ENCODE data around the gene MUC20.

DNA sequence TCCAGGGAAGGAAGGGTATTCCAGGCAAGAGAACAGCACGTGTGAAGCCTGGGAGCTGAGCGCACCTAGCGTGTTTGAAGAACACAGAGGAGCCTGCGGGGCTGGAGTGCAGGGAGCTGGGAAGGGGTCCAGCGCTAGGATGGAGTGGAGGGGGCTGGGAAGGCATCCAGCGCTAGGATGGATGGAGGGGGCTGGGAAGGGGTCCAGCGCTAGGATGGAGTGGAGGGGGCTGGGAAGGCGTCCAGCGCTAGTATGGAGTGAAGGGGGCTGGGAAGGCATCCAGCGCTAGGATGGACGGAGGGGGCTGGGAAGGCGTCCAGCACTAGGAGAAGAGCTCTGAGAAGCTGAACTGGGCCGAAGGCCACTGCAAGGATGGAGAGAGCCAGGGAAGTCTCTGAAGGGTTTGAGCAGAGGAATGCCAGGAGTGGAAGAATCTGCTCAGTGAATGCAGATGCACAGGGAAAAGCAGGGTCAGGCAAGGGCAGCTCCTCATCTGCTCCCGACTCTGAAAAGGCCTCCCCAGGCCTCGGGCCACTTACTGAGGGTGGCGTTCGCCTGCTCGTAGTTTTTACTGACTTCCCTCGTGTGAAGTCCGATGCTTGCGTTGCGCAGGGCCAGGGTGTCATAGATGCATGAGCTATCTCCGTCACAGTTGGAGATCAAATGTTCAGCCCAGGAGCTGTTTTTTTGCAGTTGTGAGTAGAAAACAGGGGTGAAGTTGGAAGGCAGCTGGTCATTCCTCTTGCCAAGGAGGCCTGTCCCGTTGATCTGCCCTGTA is 39.8 kb downstream of the MUC20 start:
- TF ChIP-seq, protein P1, sequence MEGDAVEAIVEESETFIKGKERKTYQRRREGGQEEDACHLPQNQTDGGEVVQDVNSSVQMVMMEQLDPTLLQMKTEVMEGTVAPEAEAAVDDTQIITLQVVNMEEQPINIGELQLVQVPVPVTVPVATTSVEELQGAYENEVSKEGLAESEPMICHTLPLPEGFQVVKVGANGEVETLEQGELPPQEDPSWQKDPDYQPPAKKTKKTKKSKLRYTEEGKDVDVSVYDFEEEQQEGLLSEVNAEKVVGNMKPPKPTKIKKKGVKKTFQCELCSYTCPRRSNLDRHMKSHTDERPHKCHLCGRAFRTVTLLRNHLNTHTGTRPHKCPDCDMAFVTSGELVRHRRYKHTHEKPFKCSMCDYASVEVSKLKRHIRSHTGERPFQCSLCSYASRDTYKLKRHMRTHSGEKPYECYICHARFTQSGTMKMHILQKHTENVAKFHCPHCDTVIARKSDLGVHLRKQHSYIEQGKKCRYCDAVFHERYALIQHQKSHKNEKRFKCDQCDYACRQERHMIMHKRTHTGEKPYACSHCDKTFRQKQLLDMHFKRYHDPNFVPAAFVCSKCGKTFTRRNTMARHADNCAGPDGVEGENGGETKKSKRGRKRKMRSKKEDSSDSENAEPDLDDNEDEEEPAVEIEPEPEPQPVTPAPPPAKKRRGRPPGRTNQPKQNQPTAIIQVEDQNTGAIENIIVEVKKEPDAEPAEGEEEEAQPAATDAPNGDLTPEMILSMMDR (IDR thresholded peaks at IDR 0.05 in 2 of 3, conservative IDR thresholded peaks at IDR 0.05 in 1 of 3; ENCODE audit: insufficient read depth in 2 of 3, low read depth in 1 of 3, low read length in 3 of 3) = no peak
- TF ChIP-seq, protein P2, sequence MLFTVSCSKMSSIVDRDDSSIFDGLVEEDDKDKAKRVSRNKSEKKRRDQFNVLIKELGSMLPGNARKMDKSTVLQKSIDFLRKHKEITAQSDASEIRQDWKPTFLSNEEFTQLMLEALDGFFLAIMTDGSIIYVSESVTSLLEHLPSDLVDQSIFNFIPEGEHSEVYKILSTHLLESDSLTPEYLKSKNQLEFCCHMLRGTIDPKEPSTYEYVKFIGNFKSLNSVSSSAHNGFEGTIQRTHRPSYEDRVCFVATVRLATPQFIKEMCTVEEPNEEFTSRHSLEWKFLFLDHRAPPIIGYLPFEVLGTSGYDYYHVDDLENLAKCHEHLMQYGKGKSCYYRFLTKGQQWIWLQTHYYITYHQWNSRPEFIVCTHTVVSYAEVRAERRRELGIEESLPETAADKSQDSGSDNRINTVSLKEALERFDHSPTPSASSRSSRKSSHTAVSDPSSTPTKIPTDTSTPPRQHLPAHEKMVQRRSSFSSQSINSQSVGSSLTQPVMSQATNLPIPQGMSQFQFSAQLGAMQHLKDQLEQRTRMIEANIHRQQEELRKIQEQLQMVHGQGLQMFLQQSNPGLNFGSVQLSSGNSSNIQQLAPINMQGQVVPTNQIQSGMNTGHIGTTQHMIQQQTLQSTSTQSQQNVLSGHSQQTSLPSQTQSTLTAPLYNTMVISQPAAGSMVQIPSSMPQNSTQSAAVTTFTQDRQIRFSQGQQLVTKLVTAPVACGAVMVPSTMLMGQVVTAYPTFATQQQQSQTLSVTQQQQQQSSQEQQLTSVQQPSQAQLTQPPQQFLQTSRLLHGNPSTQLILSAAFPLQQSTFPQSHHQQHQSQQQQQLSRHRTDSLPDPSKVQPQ (CRISPR knock-in tag; IDR thresholded peaks at IDR 0.05; ENCODE audit: borderline replicate concordance) = no peak
- TF ChIP-seq JUND (IDR thresholded peaks at IDR 0.05; ENCODE audit: borderline replicate concordance, low read depth, low read length) (no peak), JUND (tag; IDR thresholded peaks at IDR 0.05; ENCODE audit: borderline replicate concordance, low read depth, low read length) (no peak), FOXM1 (IDR thresholded peaks at IDR 0.05; ENCODE audit: low read depth) (no peak), FOXM1 (CRISPR knock-in tag; IDR thresholded peaks at IDR 0.05; ENCODE audit: low read depth) (no peak), SP2 (IDR thresholded peaks at IDR 0.05; ENCODE audit: extremely low read depth, low read depth, low read length, poor library complexity, severe bottlenecking) (no peak)
